SKM-1 treated with dmso at 0.1 percent for 144 hours (cell line): ENCODE results near the gene URI1.

ENCODE experiments used
- DNase-seq: peaks from one replicate; lab custom pipeline; 2025; ENCODE audit not compliant: unreplicated experiment; lab: John Stamatoyannopoulos, UW

The URI1 gene

DNA sequence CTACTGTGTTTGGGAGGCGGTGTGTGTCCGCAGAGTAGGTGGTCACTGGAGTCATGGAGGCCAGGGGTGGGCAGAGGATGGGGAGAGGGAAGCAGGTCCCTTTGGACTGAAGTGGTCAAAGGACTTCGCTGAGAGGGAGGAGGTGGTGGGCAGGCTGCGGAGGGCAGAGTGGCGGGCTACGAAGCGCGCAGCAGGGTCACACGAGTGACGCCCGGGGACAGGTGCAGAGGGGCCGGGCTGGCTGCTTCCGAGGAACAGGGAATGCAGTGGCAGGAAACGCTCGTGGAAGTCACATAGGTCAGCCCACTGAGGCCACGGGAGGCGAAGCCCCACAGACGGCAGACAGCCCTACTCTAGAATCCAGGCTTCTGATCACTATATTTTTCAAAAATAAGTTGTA is 111.5 kb downstream of the URI1 start:
- no peak for DNase-seq

DNA sequence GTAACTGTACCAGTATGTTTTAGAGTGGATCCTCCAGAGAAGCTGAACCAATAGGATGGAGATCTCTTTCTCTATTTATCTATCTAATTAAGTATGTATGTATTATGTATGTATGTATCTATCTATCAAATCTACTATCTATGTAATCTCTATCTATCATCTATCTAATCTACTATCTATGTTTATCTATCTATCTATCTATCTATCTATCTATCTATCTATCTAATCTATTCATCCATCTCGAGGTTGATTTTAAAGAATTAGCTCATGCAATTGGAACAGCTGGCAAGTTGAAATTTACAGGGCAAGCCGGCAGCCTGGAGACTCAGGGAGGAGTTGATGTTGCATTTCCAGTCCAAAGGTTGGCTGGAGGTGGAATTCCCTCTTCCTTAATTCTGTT is 112.2 kb downstream of the URI1 start:
- DNase-seq = no peak

GRCh38 chr19:30056580-30056979 is 114.5 kb downstream of the URI1 start:
- DNase-seq = no peak

- DNase-seq = no peak
These were observed 117.9 kb downstream of the URI1 start for GRCh38 chr19:30059741-30060457.

GRCh38 chr19:30060531-30061222 is 118.6 kb downstream of the URI1 start:
- DNase-seq = no peak

- DNase-seq = no peak
These were observed 119.4 kb downstream of the URI1 start for GRCh38 chr19:30061223-30062064.

DNA sequence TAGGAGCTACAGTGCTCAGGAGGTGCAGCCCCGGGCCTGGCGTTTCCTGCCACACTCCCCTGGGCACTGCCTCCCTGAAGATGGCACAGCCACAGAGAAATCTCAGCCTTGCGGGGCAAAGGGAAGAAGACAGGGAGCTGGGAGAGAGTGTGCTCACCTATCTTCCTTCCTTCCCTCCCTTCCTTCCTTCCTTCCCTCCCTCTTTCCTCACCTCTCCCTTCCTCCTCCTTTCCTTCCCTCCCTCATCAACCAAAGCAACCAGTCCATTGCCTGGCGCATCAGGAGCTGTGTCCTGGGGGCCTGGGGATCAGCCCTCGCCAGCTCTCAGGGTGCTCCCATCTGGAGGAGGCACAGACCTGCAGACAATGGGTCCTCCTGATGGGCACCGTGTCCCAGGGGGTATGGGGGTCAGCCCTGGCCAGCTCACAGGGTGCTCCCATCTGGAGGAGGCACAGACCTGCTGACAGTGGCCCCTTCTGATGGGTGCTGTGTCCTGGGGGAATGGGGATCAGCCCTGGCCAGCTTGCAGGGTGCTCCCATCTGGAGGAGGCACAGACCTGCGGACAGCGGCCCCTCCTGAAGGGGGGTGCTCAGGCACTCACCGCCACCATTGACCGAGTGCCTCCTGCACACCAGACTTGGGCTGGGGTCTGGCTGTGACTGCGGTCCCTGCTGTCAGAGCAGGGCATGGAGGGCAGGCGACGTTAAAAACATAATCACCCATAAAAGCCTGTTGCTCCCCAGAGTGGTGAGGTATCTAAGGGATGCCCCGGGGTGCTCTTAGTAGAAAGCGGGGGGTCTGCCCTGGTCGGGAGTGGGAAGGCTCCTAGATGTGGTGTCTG is 120.2 kb downstream of the URI1 start:
- no peak for DNase-seq

DNA sequence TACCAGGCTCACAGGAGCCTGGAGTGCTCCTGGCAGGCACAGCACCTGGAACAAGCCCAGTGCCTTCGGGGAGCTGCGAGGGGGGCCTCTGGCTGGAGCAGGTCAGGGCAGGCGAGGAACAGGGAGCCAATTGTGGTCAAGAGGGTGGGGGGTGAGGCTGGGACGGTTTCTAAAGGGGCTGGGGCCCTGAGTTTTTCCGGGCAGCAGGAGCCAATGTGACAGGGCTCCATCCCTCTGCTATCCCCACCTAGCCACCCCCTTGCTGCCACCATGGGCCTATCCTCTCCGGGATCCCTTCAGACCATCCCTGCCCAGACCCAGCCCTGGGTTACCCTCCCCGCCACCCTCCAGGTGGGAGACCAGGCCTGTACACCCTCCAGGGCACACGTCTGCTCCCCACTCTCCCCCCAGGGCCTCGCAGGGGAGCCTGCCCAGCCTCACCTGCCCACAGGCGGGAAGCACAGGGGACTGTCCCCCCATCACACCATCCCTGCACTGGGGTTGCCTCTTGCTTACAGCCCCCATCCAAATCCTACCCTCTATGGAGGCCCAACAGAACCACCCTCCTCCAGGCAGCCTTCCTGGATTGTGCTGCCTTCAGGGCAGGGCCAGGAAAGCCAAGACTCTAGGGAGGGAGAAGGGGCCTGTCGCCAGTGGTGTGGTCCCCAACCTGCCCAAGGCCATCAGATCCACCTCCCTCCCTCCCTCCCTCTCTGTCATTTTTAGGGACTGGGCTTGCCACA is 121.0 kb downstream of the URI1 start:
- DNase-seq = no peak

DNA sequence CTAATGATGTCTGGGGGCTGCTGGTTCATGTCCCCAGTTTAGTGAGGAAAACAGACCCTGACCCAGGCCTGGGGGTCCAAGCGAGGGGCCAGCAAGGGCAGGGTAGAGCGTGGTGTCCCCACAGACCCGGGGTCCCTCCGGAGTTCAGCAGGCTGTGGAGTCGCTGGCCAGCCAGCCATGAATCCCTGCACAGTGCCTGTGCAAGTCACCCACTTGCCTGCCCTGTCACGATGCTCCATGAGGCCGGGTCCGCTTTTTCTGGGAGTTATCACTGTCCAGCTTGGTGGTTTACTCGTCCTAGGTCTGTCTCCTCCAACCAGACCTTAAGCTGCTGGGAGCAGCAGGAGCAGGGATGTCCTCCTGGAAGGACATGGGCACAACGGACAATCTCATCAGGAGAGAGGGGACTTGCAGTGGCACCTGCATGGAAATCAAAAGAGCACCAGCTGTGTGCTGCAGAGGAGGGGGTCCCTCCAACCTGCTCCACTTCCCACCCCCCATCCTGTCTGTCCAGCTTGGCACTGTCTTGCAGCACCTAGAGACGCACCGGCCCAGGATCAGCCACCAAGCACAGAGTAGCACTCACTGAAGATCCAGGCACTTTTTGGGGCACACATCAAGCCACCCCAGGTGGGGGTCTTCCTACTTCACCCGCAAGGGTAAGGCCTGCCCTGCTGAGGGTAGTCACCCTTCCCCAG is 121.8 kb downstream of the URI1 start:
- DNase-seq = no peak

GRCh38 chr19:30064348-30064699 is 122.3 kb downstream of the URI1 start:
- DNase-seq = no peak

DNA sequence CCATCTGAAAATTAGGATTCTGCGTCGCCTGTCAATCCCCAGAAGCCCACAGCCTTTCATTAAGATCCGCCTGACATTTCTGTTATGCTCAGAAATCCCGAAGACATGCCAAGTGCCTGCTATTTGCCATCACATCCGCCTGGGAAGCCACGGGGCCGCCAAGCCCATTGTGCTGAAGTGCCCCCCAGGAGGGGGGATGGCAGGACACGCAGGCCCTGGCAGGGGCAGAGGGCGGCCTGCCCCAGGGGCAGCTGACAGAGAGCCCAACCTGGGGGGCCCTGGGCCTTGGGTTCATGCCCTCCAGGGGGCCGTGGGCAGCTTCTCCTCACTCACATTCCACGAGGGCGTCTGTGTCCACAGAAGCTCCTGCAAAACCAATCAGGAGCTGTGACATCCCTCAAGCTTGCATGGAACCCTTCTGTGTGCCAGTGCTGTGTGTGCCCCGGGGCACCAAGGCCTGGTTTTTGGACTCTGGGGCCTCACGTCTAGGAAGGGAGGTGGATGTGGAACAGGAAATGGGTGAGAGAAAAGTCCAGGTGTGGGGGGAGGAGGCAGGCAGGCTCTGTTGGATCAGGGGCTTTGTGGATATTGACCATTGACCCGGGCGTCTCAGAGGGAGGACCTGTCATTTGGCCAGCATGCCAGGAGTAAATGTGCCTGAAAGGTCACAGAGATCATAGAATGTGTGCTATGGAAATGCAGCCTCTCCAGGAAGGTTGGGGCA is 122.9 kb downstream of the URI1 start:
- no peak for DNase-seq

GRCh38 chr19:30065680-30066606 is 123.9 kb downstream of the URI1 start:
- no peak for DNase-seq
